Uterus (tissue), 4 donors: ENCODE data around the gene INMT. TPM values are rescaled to one million over a fixed set of nuclear protein-coding genes. Genes with fewer than 3 reads are reported as not detected.

Source experiments
- DNase-seq, 2 donors: peaks; one replicate each; pipeline ENCODE4 v3.0.0-alpha.2; 2019 to 2020
- H3K27ac ChIP-seq, 2 donors: fragments of 200-600 bp; sonication (generic); 1 replicate in 1 of 2; 2 replicates in 1 of 2; pipeline ENCODE4 v1.5.1; 2016 to 2018
- H3K27me3 ChIP-seq, 2 donors: fragments of 200-600 bp; sonication (generic); one replicate each; pipeline ENCODE4 v1.5.1; 2018 to 2019; ENCODE audit warnings: control low read depth in 1 of 2
- H3K36me3 ChIP-seq, 2 donors: fragments of 200-600 bp; sonication (generic); one replicate each; pipeline ENCODE4 v1.5.1; 2019; ENCODE audit warnings: control low read depth in 1 of 2
- H3K4me1 ChIP-seq, 2 donors: fragments of 200-600 bp; sonication (generic); one replicate each; pipeline ENCODE4 v1.5.1; 2018 to 2019; ENCODE audit warnings: control low read depth in 1 of 2
- H3K4me3 ChIP-seq, 2 donors: fragments of 200-600 bp; sonication (generic); 1 replicate in 1 of 2; 2 replicates in 1 of 2; pipeline ENCODE4 v1.5.1; 2018 to 2019; ENCODE audit warnings: mild to moderate bottlenecking in 1 of 2
- H3K9me3 ChIP-seq, 2 donors: fragments of 200-600 bp; sonication (generic); one replicate each; pipeline ENCODE4 v1.5.1; 2019; ENCODE audit warnings: control low read depth in 1 of 2
- POLR2A ChIP-seq, 2 donors: fragments of 450-650 bp; IDR thresholded peaks; one replicate each; pipeline ENCODE4 v1.6.1; 2016; ENCODE audit warnings: antibody characterized with exemption in 2 of 2, mild to moderate bottlenecking in 1 of 2, moderate library complexity in 1 of 2
- intact Hi-C: fragments of 100-400 bp; cut with DNase I; formaldehyde crosslinking; loops from one replicate; pipeline ENCODE4 v1.15.1; 2023; ENCODE audit warnings: low total_unique reads
- total RNA-seq, 4 donors: library from RNA; depleted of rRNA in 3 of 4; stranded (reverse); fragments of >200 nt in 3 of 4; gene quantifications; one replicate each; pipeline versions ENCODE4 v1.1.0 to v1.2.4, GENCODE V29; 2014 to 2023
- TF ChIP-seq, protein P1 (sequence below), 4 experiments: fragments of 200-600 bp in 2 of 4; fragments of 450-650 bp in 2 of 4; sonication (generic) in 2 of 4; IDR thresholded peaks; one replicate each; pipeline ENCODE4 v1.5.1; 2016 to 2019; ENCODE audit warnings: antibody characterized with exemption in 4 of 4, mild to moderate bottlenecking in 2 of 4, moderate library complexity in 1 of 4
- donor health status: DM: yes; HTN: yes; CAD: no.

INMT gene
- total RNA-seq, 4 donors from 2014 or later, result 6.5 to 29.2 (median 20.0) TPM

GRCh38 chr7:30797176-30798040, 45.5 kb downstream of the INMT start:
- intact Hi-C loops, result no loop called here
- Histone ChIP-seq H3K27me3 (no peaks in the 10 kb centered on the region), H3K27ac (peak overlapping the region; percentile 67 to 71), H3K4me1 (peaks cover 3 to 9% of the 10 kb centered on the region in 2 donors), H3K9me3 (no peaks in the 10 kb centered on the region), H3K36me3 (no peaks in the 10 kb centered on the region), H3K4me3 (no peak overlapping the region)
- DNase-seq, result no peak
- TF ChIP-seq POLR2A (IDR thresholded peaks at IDR 0.05), result no peak
- TF ChIP-seq, protein P1, sequence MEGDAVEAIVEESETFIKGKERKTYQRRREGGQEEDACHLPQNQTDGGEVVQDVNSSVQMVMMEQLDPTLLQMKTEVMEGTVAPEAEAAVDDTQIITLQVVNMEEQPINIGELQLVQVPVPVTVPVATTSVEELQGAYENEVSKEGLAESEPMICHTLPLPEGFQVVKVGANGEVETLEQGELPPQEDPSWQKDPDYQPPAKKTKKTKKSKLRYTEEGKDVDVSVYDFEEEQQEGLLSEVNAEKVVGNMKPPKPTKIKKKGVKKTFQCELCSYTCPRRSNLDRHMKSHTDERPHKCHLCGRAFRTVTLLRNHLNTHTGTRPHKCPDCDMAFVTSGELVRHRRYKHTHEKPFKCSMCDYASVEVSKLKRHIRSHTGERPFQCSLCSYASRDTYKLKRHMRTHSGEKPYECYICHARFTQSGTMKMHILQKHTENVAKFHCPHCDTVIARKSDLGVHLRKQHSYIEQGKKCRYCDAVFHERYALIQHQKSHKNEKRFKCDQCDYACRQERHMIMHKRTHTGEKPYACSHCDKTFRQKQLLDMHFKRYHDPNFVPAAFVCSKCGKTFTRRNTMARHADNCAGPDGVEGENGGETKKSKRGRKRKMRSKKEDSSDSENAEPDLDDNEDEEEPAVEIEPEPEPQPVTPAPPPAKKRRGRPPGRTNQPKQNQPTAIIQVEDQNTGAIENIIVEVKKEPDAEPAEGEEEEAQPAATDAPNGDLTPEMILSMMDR (IDR thresholded peaks at IDR 0.05), result no peak

DNA sequence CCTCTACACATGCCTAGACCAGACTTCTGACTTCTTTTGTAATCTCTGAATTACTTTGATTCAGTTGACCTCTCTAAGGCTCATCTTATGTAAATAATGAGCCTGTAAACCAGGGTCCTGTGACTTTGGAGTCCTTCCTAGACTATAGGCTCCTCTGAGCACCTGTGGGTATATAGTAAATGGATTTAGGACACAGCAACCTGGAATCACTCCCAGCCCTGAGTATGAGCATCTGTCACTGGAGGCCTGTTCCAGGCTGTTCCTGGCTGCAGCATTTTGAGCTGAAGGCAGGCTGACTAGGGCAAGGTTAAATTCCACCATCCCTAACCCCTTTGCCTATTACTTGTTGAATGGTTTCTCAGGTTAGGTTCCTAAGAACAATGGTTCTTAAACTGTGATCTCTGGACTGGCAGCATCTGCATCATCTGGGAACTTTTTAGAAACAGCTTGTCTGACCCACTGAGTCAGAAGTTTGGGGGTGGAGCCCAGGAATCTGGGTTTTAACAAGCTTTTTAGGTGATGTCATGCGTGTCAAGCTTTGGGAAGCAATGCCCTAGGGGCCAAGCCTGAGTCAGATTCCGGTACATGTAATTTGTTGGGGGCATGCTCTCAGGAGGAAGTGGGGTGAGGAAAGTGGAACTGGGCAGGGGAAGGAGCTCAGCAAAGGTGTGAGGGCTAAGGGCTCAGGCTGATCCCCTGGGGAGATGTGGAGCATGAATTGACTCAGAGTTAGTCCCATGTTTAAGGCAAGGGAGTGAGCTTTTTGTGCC, 47.5 kb downstream of the INMT start:
- no peaks in the 10 kb centered on the region for H3K9me3 ChIP-seq
- H3K27me3 ChIP-seq, result no peaks in the 10 kb centered on the region
- H3K36me3 ChIP-seq, result no peaks in the 10 kb centered on the region
- H3K4me3 ChIP-seq, result no peak overlapping the region
- intact Hi-C loops, result no loop called here
- TF ChIP-seq, protein P1 (IDR thresholded peaks at IDR 0.05), result no peak
- TF ChIP-seq POLR2A (IDR thresholded peaks at IDR 0.05), result no peak
- H3K27ac ChIP-seq, result peak overlapping the region; percentile 28 to 50
- peaks cover 3 to 9% of the 10 kb centered on the region in 2 donors for H3K4me1 ChIP-seq
- DNase-seq, result peak; percentile 61 to 66

- DNase-seq, result no peak
- H3K9me3 ChIP-seq, result no peaks in the 10 kb centered on the region
- no peaks in the 10 kb centered on the region for H3K36me3 ChIP-seq
- H3K4me1 ChIP-seq, result peaks cover 7 to 9% of the 10 kb centered on the region in 2 donors
- no peaks in the 10 kb centered on the region for H3K27me3 ChIP-seq
- H3K27ac ChIP-seq, result peak overlapping the region in 1 of 2 donors; percentile 12
- no peak for TF ChIP-seq POLR2A (IDR thresholded peaks at IDR 0.05)
- TF ChIP-seq, protein P1 (IDR thresholded peaks at IDR 0.05), result no peak
- no peak overlapping the region for H3K4me3 ChIP-seq
- intact Hi-C loops, result loop anchor here (10.0 kb wide), 1 partner anchor 175 kb away; no protein-coding TSS in a partner anchor
Measured at GRCh38 chr7:30799976-30800661, 48.2 kb downstream of the INMT start.

DNA sequence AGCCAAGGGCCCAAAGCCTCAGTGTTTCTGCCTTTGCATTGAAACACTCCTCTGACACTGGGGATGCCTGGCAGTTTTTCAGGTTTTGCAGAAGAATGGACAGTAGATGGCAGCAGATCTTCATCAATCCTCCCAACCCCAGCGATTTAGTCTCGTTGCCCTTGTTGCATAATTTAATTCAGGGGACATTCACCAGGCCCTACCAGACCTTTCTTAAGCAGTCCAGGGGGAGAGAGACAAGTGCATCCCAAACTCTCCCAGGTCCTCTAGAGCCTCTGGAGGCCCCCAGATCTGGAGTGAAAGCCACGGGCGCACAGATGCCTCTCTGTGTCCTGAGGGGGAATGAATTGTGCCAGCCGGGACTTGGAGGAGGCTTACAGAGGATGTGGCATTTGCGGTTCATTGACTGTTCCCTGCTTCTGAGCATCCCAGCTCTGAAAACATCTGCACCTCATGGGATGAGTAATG, 48.9 kb downstream of the INMT start:
- intact Hi-C loops, result loop anchor here (10.0 kb wide), 1 partner anchor 174 kb away; no protein-coding TSS in a partner anchor
- H3K9me3 ChIP-seq, result no peaks in the 10 kb centered on the region
- no peaks in the 10 kb centered on the region for H3K36me3 ChIP-seq
- H3K27ac ChIP-seq, result peak overlapping the region in 1 of 2 donors; percentile 20
- peaks cover 9% of the 10 kb centered on the region in 2 donors for H3K4me1 ChIP-seq
- no peak overlapping the region for H3K4me3 ChIP-seq
- H3K27me3 ChIP-seq, result no peaks in the 10 kb centered on the region
- TF ChIP-seq, protein P1 (IDR thresholded peaks at IDR 0.05), result peak; percentile 64 to 88 (median 78)
- no peak for TF ChIP-seq POLR2A (IDR thresholded peaks at IDR 0.05)
- peak; percentile 68 to 73 for DNase-seq
